ENCODE measurements around the gene SLC9A2. TPM values are rescaled to one million over a fixed set of nuclear protein-coding genes. Genes with fewer than 3 reads are reported as not detected.
A peak's percentile ranks its signal among the peaks of the same experiment; 100 is the strongest.

SLC9A2 gene
- total and polyA plus RNA-seq, 2 of the 13 experiments (the other 11 are each of a cell fraction or from before 2014, with no cell fraction given): 0.02 TPM; not detected in 1

DNA sequence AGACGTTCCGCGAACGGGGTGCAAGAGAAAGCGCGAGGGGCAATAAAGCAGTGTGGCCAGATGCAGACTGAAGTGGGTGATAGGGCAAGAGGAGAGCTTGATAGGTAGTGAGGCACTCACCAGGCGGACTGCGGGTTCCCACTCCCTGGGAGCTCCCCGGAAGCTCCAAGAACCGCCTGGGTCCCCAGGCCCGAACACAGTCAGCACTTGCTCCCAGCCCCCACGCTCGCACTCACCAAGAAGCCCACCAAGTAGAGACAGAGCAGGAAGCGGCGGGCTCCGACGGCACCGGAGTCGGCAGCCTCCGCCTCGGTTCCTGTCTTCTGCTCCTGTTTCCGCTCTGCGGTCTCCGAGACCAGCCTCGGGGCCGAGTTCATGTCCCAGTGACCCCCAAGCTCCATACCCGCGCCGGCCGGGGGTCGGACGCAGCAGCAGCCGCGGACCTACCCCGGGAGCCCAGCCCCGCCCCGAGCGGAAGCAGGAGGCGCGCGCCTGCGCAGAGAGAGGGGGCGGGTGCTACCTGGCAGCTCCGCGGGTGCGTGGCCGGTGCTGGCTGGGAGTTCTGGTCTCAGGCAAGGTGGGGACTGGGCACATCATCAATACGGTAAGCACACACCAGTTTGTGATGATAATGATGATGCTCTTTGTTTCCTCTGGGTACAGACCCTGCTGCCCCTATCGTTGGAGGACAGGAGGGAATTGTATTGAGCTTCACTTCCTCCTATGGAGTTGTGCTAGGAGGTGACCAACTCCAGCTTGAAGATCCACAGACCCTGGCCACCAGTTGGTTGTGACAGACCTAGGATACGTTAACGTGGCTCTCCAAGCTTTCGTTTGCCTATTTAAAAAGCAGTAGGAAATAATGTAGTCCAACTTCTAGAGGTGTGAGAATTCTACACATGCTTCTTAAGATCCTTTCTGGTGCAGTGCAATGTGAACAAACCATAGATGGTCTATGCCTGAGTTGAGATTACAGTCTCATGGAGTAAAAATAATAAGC is 117.4 kb downstream of the SLC9A2 start (continued):
- peak; percentile 74 for TF ChIP-seq MED8 (CRISPR knock-in tag; IDR thresholded peaks at IDR 0.05; ENCODE audit: insufficient replicate concordance)
- peak; percentile 58 for TF ChIP-seq HDAC2 (CRISPR knock-in tag; IDR thresholded peaks at IDR 0.05)
- no peak for TF ChIP-seq BHLHE40 (IDR thresholded peaks at IDR 0.05; ENCODE audit: low read length)
- 0 out of 2 replicates have a peak, but pooled peaks have one; percentile 50 for TF ChIP-seq PCBP1 (IDR thresholded peaks at IDR 0.05; ENCODE audit: borderline replicate concordance, low read depth, low read length)
- TF ChIP-seq, protein P1, sequence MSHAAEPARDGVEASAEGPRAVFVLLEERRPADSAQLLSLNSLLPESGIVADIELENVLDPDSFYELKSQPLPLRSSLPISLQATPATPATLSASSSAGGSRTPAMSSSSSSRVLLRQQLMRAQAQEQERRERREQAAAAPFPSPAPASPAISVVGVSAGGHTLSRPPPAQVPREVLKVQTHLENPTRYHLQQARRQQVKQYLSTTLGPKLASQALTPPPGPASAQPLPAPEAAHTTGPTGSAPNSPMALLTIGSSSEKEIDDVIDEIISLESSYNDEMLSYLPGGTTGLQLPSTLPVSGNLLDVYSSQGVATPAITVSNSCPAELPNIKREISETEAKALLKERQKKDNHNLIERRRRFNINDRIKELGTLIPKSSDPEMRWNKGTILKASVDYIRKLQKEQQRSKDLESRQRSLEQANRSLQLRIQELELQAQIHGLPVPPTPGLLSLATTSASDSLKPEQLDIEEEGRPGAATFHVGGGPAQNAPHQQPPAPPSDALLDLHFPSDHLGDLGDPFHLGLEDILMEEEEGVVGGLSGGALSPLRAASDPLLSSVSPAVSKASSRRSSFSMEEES (CRISPR knock-in tag; IDR thresholded peaks at IDR 0.05): peak; percentile 34; the same call in 1 of the 2 replicates
- TF ChIP-seq, protein P2, sequence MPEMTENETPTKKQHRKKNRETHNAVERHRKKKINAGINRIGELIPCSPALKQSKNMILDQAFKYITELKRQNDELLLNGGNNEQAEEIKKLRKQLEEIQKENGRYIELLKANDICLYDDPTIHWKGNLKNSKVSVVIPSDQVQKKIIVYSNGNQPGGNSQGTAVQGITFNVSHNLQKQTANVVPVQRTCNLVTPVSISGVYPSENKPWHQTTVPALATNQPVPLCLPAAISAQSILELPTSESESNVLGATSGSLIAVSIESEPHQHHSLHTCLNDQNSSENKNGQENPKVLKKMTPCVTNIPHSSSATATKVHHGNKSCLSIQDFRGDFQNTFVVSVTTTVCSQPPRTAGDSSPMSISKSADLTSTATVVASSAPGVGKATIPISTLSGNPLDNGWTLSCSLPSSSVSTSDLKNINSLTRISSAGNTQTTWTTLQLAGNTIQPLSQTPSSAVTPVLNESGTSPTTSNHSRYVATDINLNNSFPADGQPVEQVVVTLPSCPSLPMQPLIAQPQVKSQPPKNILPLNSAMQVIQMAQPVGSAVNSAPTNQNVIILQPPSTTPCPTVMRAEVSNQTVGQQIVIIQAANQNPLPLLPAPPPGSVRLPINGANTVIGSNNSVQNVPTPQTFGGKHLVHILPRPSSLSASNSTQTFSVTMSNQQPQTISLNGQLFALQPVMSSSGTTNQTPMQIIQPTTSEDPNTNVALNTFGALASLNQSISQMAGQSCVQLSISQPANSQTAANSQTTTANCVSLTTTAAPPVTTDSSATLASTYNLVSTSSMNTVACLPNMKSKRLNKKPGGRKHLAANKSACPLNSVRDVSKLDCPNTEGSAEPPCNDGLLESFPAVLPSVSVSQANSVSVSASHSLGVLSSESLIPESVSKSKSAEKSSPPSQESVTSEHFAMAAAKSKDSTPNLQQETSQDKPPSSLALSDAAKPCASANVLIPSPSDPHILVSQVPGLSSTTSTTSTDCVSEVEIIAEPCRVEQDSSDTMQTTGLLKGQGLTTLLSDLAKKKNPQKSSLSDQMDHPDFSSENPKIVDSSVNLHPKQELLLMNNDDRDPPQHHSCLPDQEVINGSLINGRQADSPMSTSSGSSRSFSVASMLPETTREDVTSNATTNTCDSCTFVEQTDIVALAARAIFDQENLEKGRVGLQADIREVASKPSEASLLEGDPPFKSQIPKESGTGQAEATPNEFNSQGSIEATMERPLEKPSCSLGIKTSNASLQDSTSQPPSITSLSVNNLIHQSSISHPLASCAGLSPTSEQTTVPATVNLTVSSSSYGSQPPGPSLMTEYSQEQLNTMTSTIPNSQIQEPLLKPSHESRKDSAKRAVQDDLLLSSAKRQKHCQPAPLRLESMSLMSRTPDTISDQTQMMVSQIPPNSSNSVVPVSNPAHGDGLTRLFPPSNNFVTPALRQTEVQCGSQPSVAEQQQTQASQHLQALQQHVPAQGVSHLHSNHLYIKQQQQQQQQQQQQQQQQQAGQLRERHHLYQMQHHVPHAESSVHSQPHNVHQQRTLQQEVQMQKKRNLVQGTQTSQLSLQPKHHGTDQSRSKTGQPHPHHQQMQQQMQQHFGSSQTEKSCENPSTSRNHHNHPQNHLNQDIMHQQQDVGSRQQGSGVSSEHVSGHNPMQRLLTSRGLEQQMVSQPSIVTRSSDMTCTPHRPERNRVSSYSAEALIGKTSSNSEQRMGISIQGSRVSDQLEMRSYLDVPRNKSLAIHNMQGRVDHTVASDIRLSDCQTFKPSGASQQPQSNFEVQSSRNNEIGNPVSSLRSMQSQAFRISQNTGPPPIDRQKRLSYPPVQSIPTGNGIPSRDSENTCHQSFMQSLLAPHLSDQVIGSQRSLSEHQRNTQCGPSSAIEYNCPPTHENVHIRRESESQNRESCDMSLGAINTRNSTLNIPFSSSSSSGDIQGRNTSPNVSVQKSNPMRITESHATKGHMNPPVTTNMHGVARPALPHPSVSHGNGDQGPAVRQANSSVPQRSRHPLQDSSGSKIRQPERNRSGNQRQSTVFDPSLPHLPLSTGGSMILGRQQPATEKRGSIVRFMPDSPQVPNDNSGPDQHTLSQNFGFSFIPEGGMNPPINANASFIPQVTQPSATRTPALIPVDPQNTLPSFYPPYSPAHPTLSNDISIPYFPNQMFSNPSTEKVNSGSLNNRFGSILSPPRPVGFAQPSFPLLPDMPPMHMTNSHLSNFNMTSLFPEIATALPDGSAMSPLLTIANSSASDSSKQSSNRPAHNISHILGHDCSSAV (CRISPR knock-in tag; IDR thresholded peaks at IDR 0.05; ENCODE audit: borderline replicate concordance): 0 out of 2 replicates have a peak, but pooled peaks have one; percentile 69
- peak; percentile 92 for TF ChIP-seq ZNF547 (CRISPR knock-in tag; IDR thresholded peaks at IDR 0.05)
- peak; percentile 26; the same call in 1 of the 2 replicates for TF ChIP-seq SIX4 (CRISPR knock-in tag; IDR thresholded peaks at IDR 0.05)
- 0 out of 2 replicates have a peak, but pooled peaks have one; percentile 24 for TF ChIP-seq HES4 (CRISPR knock-in tag; IDR thresholded peaks at IDR 0.05; ENCODE audit: borderline replicate concordance)
- TF ChIP-seq KAT8 (CRISPR knock-in tag; IDR thresholded peaks at IDR 0.05): peak; percentile 89
- no peak for TF ChIP-seq NONO (IDR thresholded peaks at IDR 0.05)
- TF ChIP-seq NONO (CRISPR knock-in tag; conservative IDR thresholded peaks at IDR 0.05): peak; percentile 88
- TF ChIP-seq SP4 (CRISPR knock-in tag; IDR thresholded peaks at IDR 0.05): peak; percentile 75
- TF ChIP-seq, protein P3, sequence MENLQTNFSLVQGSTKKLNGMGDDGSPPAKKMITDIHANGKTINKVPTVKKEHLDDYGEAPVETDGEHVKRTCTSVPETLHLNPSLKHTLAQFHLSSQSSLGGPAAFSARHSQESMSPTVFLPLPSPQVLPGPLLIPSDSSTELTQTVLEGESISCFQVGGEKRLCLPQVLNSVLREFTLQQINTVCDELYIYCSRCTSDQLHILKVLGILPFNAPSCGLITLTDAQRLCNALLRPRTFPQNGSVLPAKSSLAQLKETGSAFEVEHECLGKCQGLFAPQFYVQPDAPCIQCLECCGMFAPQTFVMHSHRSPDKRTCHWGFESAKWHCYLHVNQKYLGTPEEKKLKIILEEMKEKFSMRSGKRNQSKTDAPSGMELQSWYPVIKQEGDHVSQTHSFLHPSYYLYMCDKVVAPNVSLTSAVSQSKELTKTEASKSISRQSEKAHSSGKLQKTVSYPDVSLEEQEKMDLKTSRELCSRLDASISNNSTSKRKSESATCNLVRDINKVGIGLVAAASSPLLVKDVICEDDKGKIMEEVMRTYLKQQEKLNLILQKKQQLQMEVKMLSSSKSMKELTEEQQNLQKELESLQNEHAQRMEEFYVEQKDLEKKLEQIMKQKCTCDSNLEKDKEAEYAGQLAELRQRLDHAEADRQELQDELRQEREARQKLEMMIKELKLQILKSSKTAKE (CRISPR knock-in tag; IDR thresholded peaks at IDR 0.05; ENCODE audit: borderline replicate concordance): no peak; the same call in 1 of the 2 replicates
- peak; percentile 26 for TF ChIP-seq ZMYM3 (CRISPR knock-in tag; IDR thresholded peaks at IDR 0.05)

Measured in HepG2 (cell line).